ENCODE results near the gene ACSM2A.
"Not testable (repeated sequence)": the region's sequence is repeated elsewhere in the genome, so short reads cannot be mapped to it uniquely, and the experiment has no call there.

The ACSM2A gene

GRCh38 chr16:20451364-20451763, at the start of gene ACSM2A:
Gene ACSM2A (plus strand): TSS chr16:20451521. CDS start chr16:20460115, 8,594 bp downstream.
- DNase-seq: not testable (repeated sequence)

- DNase-seq: no peak
Measured at GRCh38 chr16:20402651-20403050, 48.7 kb upstream of the ACSM2A start.

- DNase-seq: no peak
Measured at GRCh38 chr16:20404637-20405036, 46.7 kb upstream of the ACSM2A start, which contains the start of gene PDILT. Gene PDILT (minus strand): TSS chr16:20404737. CDS start chr16:20399300, 5,437 bp downstream.

GRCh38 chr16:20409398-20410120, 41.8 kb upstream of the ACSM2A start, which contains the start of gene ACSM5:
Gene ACSM5 (plus strand): TSS chr16:20409534. CDS start chr16:20411485, 1,951 bp downstream.
- no peak for DNase-seq

GRCh38 chr16:20410121-20410723, 41.1 kb upstream of the ACSM2A start:
- no peak for DNase-seq

- no peak for DNase-seq
Measured at GRCh38 chr16:20411055-20411454, 40.3 kb upstream of the ACSM2A start.

GRCh38 chr16:20415541-20415940, 35.8 kb upstream of the ACSM2A start:
- no peak for DNase-seq

- DNase-seq: not testable (repeated sequence)
Measured at GRCh38 chr16:20419093-20419492, 32.2 kb upstream of the ACSM2A start.

GRCh38 chr16:20421748-20422147, 29.6 kb upstream of the ACSM2A start:
- not testable (repeated sequence) for DNase-seq

GRCh38 chr16:20423772-20424128, 27.6 kb upstream of the ACSM2A start:
- DNase-seq: not testable (repeated sequence)

GRCh38 chr16:20424129-20424866, 27.0 kb upstream of the ACSM2A start:
- DNase-seq: no peak

- not testable (repeated sequence) for DNase-seq
Measured at GRCh38 chr16:20427401-20427797, 23.9 kb upstream of the ACSM2A start.

- DNase-seq: not testable (repeated sequence)
Measured at GRCh38 chr16:20429499-20429898, 21.8 kb upstream of the ACSM2A start.

GRCh38 chr16:20430480-20430879, 20.8 kb upstream of the ACSM2A start:
- not testable (repeated sequence) for DNase-seq

- no peak for DNase-seq
Measured at GRCh38 chr16:20430948-20431347, 20.4 kb upstream of the ACSM2A start.

GRCh38 chr16:20438950-20439349, 12.4 kb upstream of the ACSM2A start:
- DNase-seq: not testable (repeated sequence)

- DNase-seq: not testable (repeated sequence)
Measured at GRCh38 chr16:20439820-20440231, 11.5 kb upstream of the ACSM2A start.

GRCh38 chr16:20440731-20441130, 10.6 kb upstream of the ACSM2A start:
- DNase-seq: not testable (repeated sequence)

GRCh38 chr16:20441191-20441590, 10.1 kb upstream of the ACSM2A start:
- DNase-seq: no peak

- not testable (repeated sequence) for DNase-seq
Measured at GRCh38 chr16:20441859-20442258, 9.5 kb upstream of the ACSM2A start.

GRCh38 chr16:20446652-20447393, 4.5 kb upstream of the ACSM2A start:
- DNase-seq: not testable (repeated sequence)

- not testable (repeated sequence) for DNase-seq
Measured at GRCh38 chr16:20453633-20454032, 2.3 kb downstream of the ACSM2A start.

- DNase-seq: not testable (repeated sequence)
Measured at GRCh38 chr16:20459227-20459626, 7.9 kb downstream of the ACSM2A start.
